HEK293 (cell line): ENCODE measurements around the gene PRKG1.

Experiments
- CTCF ChIA-PET: fragments of 350-600 bp; formaldehyde crosslinking; extraction: SDS; loops from one replicate; lab custom pipeline; 2021; ENCODE audit warnings: antibody characterized with exemption; lab: Yijun Ruan, JAX
- POLR2A ChIA-PET: fragments of 300-600 bp; formaldehyde crosslinking; extraction: SDS; loops from one replicate; lab custom pipeline; 2020; ENCODE audit warnings: antibody characterized with exemption, inconsistent platforms; lab: Yijun Ruan, JAX
- H3K27ac ChIP-seq: fragments of 200-500 bp; sonication (Bioruptor generic); 2 replicates; pipeline ENCODE4 v1.5.1; 2014; ENCODE audit warnings: low read depth, low read length, control low read depth, inconsistent platforms; ENCODE audit errors: extremely low read depth
- H3K36me3 ChIP-seq, 2 experiments: fragments of 200-500 bp in 1 of 2; sonication (Bioruptor generic) in 1 of 2; 1 replicate in 1 of 2; 2 replicates in 1 of 2; pipeline ENCODE4 v1.5.1; 2014 to 2017; ENCODE audit warnings: inconsistent platforms in 2 of 2, low read length in 2 of 2; ENCODE audit not compliant: control insufficient read depth in 2 of 2, insufficient read depth in 1 of 2
- H3K4me1 ChIP-seq: fragments of 200-500 bp; sonication (Bioruptor generic); 2 replicates; pipeline ENCODE4 v1.5.1; 2014; ENCODE audit warnings: mild to moderate bottlenecking, low read length, inconsistent platforms; ENCODE audit not compliant: control insufficient read depth, insufficient read depth
- H3K4me3 ChIP-seq: 2 replicates; pipeline ENCODE4 v1.5.1; 2011; ENCODE audit warnings: low read depth, mild to moderate bottlenecking, control low read depth, low read length, moderate library complexity
- H3K9me3 ChIP-seq: fragments of 200-500 bp; sonication (Bioruptor generic); 2 replicates; pipeline ENCODE4 v1.5.1; 2014; ENCODE audit warnings: low read depth, low read length, inconsistent platforms; ENCODE audit not compliant: control insufficient read depth, insufficient read depth
- BCL11B ChIP-seq: fragments of 450-650 bp; formaldehyde crosslinking; IDR thresholded peaks from 2 replicates; pipeline ENCODE4 v1.5.1; 2016; ENCODE audit warnings: low read depth, missing biosample characterization, missing genetic modification characterization
- MZF1 ChIP-seq: fragments of 450-650 bp; formaldehyde crosslinking; IDR thresholded peaks from 2 replicates; pipeline ENCODE4 v1.5.1; 2017; ENCODE audit warnings: missing biosample characterization, missing genetic modification characterization, borderline replicate concordance
- TCF7L2 ChIP-seq: IDR thresholded peaks from 2 replicates; pipeline ENCODE4 v1.6.1; 2011; ENCODE audit warnings: low read depth, mild to moderate bottlenecking, inconsistent platforms, low read length, moderate library complexity, borderline replicate concordance
- ZFP3 ChIP-seq: fragments of 450-650 bp; formaldehyde crosslinking; IDR thresholded peaks from 2 replicates; pipeline ENCODE4 v1.5.1; 2016; ENCODE audit warnings: low read depth, missing biosample characterization, missing genetic modification characterization
- ZNF23 ChIP-seq: fragments of 450-650 bp; formaldehyde crosslinking; IDR thresholded peaks from 2 replicates; pipeline ENCODE4 v1.5.1; 2016; ENCODE audit warnings: missing biosample characterization, missing genetic modification characterization, borderline replicate concordance
- ZNF48 ChIP-seq: fragments of 450-650 bp; formaldehyde crosslinking; IDR thresholded peaks from 2 replicates; pipeline ENCODE4 v1.5.1; 2016; ENCODE audit warnings: missing biosample characterization, missing genetic modification characterization
- ZSCAN30 ChIP-seq: fragments of 450-650 bp; IDR thresholded peaks from 2 replicates; pipeline ENCODE4 v1.5.1; 2018; ENCODE audit warnings: missing biosample characterization, mild to moderate bottlenecking, missing genetic modification characterization, moderate library complexity
- TF ChIP-seq, protein P1 (sequence below): fragments of 450-650 bp; formaldehyde crosslinking; IDR thresholded peaks from 2 replicates; pipeline ENCODE4 v1.5.1; 2016; ENCODE audit warnings: missing biosample characterization, missing genetic modification characterization, low read depth
- TF ChIP-seq, protein P2 (sequence below): fragments of 450-650 bp; formaldehyde crosslinking; conservative IDR thresholded peaks from 2 replicates; pipeline ENCODE4 v1.5.1; 2016; ENCODE audit warnings: low read depth, missing biosample characterization, missing genetic modification characterization
- TF ChIP-seq, protein P3 (sequence below): fragments of 450-650 bp; formaldehyde crosslinking; IDR thresholded peaks from 2 replicates; pipeline ENCODE4 v1.5.1; 2016; ENCODE audit warnings: missing biosample characterization, missing genetic modification characterization
- TF ChIP-seq, protein P4 (sequence below): fragments of 450-650 bp; formaldehyde crosslinking; optimal IDR thresholded peaks from 2 replicates; pipeline ENCODE3; 2016; ENCODE audit warnings: missing biosample characterization, mild to moderate bottlenecking, missing genetic modification characterization

Gene PRKG1

DNA sequence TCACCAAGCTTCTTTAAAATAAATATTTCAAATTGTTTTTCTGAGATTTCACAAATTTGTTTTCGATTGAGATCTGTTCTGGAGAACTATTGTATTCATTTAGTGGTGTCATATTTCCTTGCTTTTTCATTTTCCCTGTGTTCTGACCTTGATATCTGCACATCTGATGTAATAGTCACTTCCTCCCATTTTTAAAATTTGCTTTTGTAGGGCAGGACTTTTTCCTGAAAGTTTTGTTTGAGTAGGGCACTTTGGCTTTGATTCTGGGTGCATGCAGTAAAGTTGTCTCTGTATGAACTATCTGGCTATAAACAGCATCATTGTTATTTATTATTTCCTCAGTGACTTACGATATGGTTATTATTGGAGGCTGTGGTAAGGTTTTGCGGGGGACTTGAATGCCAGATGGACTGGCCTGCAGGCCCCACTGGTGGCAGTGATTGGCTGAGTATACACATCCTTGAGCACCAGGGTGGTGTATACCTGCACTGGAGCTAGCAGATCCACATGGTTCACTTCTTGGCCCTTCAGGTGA lies 541.5 kb downstream of the PRKG1 start (continued):
- TF ChIP-seq ZNF48 (tag by site-specific recombination), result no peak

DNA sequence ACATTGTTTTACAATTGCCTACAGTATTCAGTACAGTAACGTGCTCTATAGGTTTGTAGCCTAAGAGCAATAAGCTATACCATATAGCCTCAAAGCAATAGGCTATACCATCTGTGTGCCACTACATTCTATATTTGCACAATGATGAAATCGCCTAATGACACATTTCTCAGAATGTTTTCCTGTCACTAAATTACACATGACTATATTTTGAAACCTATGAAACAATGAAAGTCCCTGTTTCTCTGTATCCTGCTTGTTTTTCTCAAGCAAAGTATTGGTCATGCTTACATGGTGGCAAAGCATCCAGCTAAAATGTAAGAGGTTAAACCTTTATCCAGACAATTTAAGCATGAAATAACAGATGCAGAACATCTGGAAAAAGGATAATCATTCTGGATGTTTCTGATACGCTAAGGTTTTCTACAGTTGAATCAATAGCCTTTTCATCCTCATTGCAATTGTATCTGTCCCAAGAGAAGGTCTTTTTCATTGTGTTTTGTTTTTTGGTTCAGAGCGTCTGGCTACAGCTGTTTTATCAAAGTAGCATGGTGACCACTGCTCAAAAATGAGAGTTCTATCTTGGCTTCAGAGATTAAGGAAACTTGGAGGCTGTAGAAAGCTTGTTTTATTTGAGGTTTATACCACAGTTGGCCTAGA lies 543.4 kb downstream of the PRKG1 start:
- Histone ChIP-seq H3K36me3 (no peaks in the 10 kb centered on the region), H3K4me3 (no peak overlapping the region), H3K27ac (no peak overlapping the region), H3K4me1 (no peaks in the 10 kb centered on the region), H3K9me3 (no peaks in the 10 kb centered on the region)
- POLR2A ChIA-PET, result no interaction called here
- CTCF ChIA-PET, result interaction anchor here (0.6 kb wide), 1 partner anchor 554 kb away, joined by 3 read pairs; no protein-coding TSS in a partner anchor
- TF ChIP-seq BCL11B (tag by site-specific recombination), result no peak
- TF ChIP-seq MZF1 (tag by site-specific recombination), result no peak

DNA sequence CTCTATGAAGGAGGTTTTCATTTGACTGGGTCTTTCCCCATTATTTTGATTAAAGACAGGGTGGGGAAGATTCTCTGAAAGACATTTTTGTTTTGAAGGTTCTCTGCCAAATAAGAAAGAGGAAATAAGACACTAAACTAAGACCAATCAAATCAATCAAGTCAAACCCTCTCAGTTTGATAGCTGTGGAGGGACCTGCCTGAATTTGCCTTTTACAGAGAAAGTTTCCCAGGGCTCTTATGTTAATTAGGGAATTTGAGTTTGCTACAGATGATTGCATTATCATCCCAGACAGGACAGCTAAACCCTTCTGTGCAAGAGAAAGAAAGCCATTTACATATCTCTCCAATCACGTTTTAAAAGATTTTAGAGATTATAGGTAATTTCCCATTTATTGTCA lies 545.1 kb downstream of the PRKG1 start:
- POLR2A ChIA-PET, result no interaction called here
- CTCF ChIA-PET, result no interaction called here
- no peaks in the 10 kb centered on the region for H3K9me3 ChIP-seq
- TF ChIP-seq ZNF23 (tag by site-specific recombination) (no peak), TCF7L2 (no peak), ZFP3 (no peak), ZSCAN30 (no peak), ZNF48 (tag by site-specific recombination) (no peak)
- TF ChIP-seq, protein P1, sequence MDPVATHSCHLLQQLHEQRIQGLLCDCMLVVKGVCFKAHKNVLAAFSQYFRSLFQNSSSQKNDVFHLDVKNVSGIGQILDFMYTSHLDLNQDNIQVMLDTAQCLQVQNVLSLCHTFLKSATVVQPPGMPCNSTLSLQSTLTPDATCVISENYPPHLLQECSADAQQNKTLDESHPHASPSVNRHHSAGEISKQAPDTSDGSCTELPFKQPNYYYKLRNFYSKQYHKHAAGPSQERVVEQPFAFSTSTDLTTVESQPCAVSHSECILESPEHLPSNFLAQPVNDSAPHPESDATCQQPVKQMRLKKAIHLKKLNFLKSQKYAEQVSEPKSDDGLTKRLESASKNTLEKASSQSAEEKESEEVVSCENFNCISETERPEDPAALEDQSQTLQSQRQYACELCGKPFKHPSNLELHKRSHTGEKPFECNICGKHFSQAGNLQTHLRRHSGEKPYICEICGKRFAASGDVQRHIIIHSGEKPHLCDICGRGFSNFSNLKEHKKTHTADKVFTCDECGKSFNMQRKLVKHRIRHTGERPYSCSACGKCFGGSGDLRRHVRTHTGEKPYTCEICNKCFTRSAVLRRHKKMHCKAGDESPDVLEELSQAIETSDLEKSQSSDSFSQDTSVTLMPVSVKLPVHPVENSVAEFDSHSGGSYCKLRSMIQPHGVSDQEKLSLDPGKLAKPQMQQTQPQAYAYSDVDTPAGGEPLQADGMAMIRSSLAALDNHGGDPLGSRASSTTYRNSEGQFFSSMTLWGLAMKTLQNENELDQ (tag by site-specific recombination), result no peak
- TF ChIP-seq, protein P2, sequence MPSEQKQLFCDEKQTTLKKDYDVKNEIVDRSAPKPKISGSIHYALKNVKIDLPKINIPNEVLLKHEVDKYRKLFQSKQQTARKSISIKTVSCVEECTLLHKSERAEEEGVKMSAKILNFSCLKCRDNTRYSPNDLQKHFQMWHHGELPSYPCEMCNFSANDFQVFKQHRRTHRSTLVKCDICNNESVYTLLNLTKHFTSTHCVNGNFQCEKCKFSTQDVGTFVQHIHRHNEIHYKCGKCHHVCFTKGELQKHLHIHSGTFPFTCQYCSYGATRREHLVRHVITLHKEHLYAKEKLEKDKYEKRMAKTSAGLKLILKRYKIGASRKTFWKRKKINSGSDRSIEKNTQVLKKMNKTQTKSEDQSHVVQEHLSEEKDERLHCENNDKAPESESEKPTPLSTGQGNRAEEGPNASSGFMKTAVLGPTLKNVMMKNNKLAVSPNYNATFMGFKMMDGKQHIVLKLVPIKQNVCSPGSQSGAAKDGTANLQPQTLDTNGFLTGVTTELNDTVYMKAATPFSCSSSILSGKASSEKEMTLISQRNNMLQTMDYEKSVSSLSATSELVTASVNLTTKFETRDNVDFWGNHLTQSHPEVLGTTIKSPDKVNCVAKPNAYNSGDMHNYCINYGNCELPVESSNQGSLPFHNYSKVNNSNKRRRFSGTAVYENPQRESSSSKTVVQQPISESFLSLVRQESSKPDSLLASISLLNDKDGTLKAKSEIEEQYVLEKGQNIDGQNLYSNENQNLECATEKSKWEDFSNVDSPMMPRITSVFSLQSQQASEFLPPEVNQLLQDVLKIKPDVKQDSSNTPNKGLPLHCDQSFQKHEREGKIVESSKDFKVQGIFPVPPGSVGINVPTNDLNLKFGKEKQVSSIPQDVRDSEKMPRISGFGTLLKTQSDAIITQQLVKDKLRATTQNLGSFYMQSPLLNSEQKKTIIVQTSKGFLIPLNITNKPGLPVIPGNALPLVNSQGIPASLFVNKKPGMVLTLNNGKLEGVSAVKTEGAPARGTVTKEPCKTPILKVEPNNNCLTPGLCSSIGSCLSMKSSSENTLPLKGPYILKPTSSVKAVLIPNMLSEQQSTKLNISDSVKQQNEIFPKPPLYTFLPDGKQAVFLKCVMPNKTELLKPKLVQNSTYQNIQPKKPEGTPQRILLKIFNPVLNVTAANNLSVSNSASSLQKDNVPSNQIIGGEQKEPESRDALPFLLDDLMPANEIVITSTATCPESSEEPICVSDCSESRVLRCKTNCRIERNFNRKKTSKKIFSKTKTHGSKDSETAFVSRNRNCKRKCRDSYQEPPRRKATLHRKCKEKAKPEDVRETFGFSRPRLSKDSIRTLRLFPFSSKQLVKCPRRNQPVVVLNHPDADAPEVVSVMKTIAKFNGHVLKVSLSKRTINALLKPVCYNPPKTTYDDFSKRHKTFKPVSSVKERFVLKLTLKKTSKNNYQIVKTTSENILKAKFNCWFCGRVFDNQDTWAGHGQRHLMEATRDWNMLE (tag by site-specific recombination), result no peak
- TF ChIP-seq, protein P3, sequence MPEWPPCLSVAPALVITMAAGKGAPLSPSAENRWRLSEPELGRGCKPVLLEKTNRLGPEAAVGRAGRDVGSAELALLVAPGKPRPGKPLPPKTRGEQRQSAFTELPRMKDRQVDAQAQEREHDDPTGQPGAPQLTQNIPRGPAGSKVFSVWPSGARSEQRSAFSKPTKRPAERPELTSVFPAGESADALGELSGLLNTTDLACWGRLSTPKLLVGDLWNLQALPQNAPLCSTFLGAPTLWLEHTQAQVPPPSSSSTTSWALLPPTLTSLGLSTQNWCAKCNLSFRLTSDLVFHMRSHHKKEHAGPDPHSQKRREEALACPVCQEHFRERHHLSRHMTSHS (tag by site-specific recombination), result no peak
- TF ChIP-seq, protein P4, sequence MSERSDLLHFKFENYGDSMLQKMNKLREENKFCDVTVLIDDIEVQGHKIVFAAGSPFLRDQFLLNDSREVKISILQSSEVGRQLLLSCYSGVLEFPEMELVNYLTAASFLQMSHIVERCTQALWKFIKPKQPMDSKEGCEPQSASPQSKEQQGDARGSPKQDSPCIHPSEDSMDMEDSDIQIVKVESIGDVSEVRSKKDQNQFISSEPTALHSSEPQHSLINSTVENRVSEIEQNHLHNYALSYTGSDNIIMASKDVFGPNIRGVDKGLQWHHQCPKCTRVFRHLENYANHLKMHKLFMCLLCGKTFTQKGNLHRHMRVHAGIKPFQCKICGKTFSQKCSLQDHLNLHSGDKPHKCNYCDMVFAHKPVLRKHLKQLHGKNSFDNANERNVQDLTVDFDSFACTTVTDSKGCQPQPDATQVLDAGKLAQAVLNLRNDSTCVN (tag by site-specific recombination), result no peak
- no peak overlapping the region for H3K4me3 ChIP-seq
- no peaks in the 10 kb centered on the region for H3K4me1 ChIP-seq
- H3K27ac ChIP-seq, result no peak overlapping the region
- H3K36me3 ChIP-seq, result no peaks in the 10 kb centered on the region
